ENCODE measurements around the gene ADAMTSL5.

Gene ADAMTSL5

DNA sequence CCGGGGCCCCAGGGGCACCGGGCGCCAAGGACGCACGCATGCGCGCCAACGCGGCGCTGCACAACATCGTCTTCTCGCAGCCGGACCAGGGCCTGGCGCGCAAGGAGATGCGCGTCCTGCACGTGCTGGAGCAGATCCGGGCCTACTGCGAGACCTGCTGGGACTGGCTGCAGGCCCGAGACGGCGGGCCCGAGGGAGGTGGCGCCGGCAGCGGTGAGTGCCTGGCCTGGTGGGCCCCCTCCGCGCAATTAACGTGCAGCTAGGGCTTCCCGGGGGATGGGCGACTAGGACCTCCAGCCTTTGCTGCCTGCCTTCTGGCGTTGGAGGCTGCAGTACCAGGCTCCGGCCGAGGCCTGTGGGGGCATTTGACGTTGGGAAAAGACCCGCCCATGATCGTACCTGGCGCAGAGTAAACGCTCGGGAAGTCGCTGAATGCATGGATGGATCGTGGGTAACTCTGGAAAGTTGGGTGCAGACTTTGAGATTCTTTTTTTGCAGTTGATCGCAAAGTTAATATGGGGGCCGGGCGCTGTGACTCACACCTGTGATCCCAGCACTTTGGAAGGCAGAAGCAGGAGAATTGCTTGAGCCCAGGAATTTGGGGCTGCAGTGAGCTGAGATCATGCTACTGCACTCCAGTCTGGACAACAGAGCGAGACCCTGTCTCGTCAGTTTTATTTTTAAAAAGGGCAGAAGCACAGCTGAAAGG is 55.6 kb downstream of the ADAMTSL5 start:
- no peak for DNase-seq (ENCODE audit: low read depth)
- TF ChIP-seq, protein P1, sequence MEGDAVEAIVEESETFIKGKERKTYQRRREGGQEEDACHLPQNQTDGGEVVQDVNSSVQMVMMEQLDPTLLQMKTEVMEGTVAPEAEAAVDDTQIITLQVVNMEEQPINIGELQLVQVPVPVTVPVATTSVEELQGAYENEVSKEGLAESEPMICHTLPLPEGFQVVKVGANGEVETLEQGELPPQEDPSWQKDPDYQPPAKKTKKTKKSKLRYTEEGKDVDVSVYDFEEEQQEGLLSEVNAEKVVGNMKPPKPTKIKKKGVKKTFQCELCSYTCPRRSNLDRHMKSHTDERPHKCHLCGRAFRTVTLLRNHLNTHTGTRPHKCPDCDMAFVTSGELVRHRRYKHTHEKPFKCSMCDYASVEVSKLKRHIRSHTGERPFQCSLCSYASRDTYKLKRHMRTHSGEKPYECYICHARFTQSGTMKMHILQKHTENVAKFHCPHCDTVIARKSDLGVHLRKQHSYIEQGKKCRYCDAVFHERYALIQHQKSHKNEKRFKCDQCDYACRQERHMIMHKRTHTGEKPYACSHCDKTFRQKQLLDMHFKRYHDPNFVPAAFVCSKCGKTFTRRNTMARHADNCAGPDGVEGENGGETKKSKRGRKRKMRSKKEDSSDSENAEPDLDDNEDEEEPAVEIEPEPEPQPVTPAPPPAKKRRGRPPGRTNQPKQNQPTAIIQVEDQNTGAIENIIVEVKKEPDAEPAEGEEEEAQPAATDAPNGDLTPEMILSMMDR (IDR thresholded peaks at IDR 0.05; ENCODE audit: insufficient read depth, low read depth, low read length, missing control alignments), result no peak

DNA sequence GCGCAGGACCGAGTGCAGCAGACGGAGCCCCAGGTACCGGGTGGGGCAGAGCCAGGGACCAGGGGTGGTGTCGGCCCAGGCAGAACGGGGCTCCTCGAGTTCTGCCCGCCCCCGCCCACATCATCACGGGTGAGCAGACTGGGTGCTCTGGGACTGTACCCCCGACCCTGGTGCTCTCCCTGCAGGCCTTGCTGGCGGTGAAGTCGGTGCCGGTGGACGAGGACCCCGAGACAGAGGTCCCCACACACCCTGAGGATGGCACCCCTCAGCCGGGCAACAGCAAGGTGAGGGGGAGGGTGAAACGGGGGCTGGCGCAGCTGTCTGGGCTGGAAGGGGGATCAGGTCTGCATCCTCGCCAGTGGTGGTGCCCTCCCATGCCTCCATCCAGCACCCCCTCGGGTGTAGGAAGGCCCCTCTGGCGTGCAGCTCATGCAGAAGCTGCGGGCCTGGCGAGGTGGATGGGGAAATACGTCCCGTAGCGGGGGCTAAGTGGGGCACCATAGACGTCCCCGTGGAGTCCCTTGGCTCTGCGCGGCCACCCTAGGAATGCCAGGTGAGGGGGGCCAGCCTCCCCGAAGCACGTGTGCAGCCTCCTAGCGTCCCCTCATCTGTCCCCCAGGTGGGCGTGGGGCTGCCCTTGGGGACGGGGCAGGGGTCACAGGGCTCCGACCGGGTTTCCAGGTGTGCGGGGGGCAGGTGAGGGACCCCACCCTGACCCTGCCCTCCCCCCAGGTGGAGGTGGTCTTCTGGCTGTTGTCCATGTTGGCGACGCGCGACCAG is 56.5 kb downstream of the ADAMTSL5 start:
- H3K4me3 ChIP-seq (ENCODE audit: low read depth, low read length), result no peak overlapping the region
- TF ChIP-seq, protein P1 (IDR thresholded peaks at IDR 0.05; ENCODE audit: insufficient read depth, low read depth, low read length, missing control alignments), result no peak
- DNase-seq (ENCODE audit: low read depth), result no peak

More for the DNA sequence above, 55.6 kb downstream of the ADAMTSL5 start:
- H3K4me3 ChIP-seq (ENCODE audit: low read depth, low read length), result no peak overlapping the region

DNA sequence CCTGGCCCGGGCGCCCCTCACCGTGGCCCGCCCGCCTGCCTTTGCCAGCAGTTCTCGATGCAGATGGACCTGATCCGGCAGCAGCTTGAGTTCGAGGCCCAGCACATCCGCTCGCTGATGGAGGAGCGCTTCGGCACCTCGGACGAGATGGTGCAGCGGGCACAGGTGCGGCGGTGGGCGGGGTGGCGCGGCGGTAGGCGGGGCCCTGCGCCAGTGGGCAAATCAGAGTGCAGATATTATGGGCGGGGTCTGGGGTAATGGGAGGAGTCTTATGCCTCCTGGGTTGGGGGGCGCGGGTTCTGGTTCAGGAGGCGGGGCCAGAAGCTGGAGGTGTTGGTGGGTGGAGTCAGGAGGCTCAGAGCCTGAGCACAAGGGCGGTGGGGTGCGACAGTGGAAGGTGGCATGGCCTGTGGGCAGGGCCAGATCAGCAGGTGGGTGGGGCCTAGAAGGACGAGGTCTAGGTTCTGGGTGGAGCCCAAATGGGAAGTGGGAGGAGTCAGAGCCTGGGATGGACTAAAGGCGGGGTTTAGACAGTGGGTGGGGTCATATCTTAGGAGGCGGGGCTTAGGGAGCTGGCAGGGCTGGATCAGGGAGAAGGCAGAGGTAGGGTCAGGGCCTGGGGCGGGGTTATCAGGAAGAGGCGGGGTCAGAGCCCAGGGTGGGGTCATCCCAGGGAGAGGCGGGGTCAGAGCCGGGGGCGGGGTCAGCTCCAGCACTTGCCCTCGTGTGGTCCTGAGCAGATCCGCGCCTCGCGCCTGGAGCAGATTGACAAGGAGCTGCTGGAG is 57.3 kb downstream of the ADAMTSL5 start:
- no peak overlapping the region for H3K4me3 ChIP-seq (ENCODE audit: low read depth, low read length)
- peak; percentile 68 for DNase-seq (ENCODE audit: low read depth)

More for the DNA sequence above, 57.3 kb downstream of the ADAMTSL5 start:
- TF ChIP-seq, protein P1 (IDR thresholded peaks at IDR 0.05; ENCODE audit: insufficient read depth, low read depth, low read length, missing control alignments), result no peak
